ENCODE measurements around the gene RGS3.

Gene RGS3

GRCh38 chr9:113452113-113452605 is 11.4 kb upstream of the RGS3 start:
- Mint-ChIP-seq H3K9me3 (no peaks in the 10 kb centered on the region), H3K36me3 (ENCODE audit: low read depth) (no peaks in the 10 kb centered on the region), H3K27ac (no peak overlapping the region), H3K27me3 (ENCODE audit: low read depth) (no peaks in the 10 kb centered on the region), H3K4me1 (ENCODE audit: low read depth) (peaks cover 9% of the 10 kb centered on the region), H3K4me3 (no peak overlapping the region)
- no peak for DNase-seq (ENCODE audit: low spot score)

DNA sequence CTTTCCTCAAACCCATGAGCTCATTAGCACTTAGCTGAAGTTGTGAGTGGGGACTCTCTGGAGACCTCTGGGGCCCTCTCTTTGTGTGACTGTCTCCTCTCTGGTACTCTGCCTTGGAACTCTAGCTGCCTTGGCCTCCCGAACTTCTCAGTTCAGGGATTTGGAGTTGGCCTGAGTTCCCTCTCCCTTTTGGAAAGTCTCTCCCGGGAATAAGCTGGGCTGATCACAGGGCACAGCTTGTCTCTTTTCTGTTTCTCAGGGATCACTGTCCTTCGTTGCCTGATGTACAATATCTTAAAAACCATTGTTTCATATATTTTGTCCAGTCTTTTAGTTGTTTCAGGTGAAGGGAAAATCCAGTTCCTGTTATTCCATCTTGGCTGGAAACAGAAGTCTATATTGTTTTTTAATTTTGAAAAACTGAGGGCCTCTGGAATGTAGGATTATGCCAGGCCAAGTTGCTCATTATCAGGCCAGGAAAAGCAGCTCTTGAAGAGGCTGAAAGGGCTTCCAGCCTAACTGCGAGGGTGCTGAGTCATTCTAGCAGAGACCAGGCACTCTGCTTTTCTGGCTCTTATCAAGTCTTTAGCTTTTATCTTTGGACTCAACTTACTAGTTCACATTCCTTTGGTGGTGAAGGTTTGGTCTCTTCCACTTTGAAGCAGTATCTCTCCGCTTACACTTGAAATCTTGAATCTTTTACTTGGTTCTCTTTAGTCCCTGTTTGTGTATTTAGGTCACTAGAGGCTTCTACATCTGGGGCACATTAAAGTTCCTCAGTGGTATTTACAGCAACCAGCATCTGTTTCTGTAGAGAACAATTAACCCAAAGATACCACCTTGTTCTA is 8.4 kb upstream of the RGS3 start:
- Mint-ChIP-seq H3K27ac (no peak overlapping the region), H3K9me3 (no peaks in the 10 kb centered on the region), H3K4me3 (no peak overlapping the region), H3K27me3 (ENCODE audit: low read depth) (no peaks in the 10 kb centered on the region), H3K4me1 (ENCODE audit: low read depth) (peaks cover 9% of the 10 kb centered on the region), H3K36me3 (ENCODE audit: low read depth) (no peaks in the 10 kb centered on the region)
- DNase-seq (ENCODE audit: low spot score), result no peak

- Mint-ChIP-seq H3K4me3 (no peak overlapping the region), H3K36me3 (ENCODE audit: low read depth) (no peaks in the 10 kb centered on the region), H3K27ac (no peak overlapping the region), H3K27me3 (ENCODE audit: low read depth) (no peaks in the 10 kb centered on the region), H3K9me3 (no peaks in the 10 kb centered on the region), H3K4me1 (ENCODE audit: low read depth) (peaks cover 9% of the 10 kb centered on the region)
- no peak for DNase-seq (ENCODE audit: low spot score)
These were observed 7.3 kb upstream of the RGS3 start for GRCh38 chr9:113456235-113456634.

GRCh38 chr9:113461285-113461684 is 2.2 kb upstream of the RGS3 start:
- Mint-ChIP-seq H3K36me3 (ENCODE audit: low read depth) (no peaks in the 10 kb centered on the region), H3K27me3 (ENCODE audit: low read depth) (no peaks in the 10 kb centered on the region), H3K9me3 (no peaks in the 10 kb centered on the region), H3K4me1 (ENCODE audit: low read depth) (peaks cover 12% of the 10 kb centered on the region), H3K27ac (no peak overlapping the region), H3K4me3 (no peak overlapping the region)
- no peak for DNase-seq (ENCODE audit: low spot score)

DNA sequence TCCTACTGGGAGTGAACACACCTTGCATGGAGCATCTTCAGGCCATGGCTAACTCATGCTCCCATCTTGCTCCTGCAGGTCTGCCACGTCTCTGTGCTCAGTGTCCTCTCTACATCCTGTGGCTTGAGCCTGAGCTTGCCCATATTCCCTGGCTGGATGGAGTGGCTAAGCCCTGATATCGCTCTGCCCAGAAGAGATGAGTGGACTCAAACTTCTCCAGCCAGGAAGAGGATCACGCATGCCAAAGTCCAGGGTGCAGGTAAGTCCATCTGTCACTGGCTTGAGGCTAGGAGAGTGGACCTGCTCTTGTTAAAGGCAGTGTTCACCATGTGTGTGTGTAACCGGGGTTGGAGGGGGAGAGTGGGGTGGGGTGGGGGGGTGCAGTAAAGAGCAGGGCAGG is 1.6 kb upstream of the RGS3 start:
- Mint-ChIP-seq H3K4me1 (ENCODE audit: low read depth) (peaks cover 13% of the 10 kb centered on the region), H3K4me3 (no peak overlapping the region), H3K36me3 (ENCODE audit: low read depth) (no peaks in the 10 kb centered on the region), H3K9me3 (peaks cover 1% of the 10 kb centered on the region), H3K27me3 (ENCODE audit: low read depth) (no peaks in the 10 kb centered on the region), H3K27ac (no peak overlapping the region)
- DNase-seq (ENCODE audit: low spot score), result no peak

- Mint-ChIP-seq H3K4me1 (ENCODE audit: low read depth) (peaks cover 13% of the 10 kb centered on the region), H3K4me3 (no peak overlapping the region), H3K27ac (no peak overlapping the region), H3K36me3 (ENCODE audit: low read depth) (no peaks in the 10 kb centered on the region), H3K9me3 (peaks cover 10% of the 10 kb centered on the region), H3K27me3 (ENCODE audit: low read depth) (peaks cover under 1% of the 10 kb centered on the region)
- no peak for DNase-seq (ENCODE audit: low spot score)
These were observed 693 bp upstream of the RGS3 start for GRCh38 chr9:113462781-113463286.

- Mint-ChIP-seq H3K27ac (no peak overlapping the region), H3K9me3 (peaks cover 15% of the 10 kb centered on the region), H3K4me3 (no peak overlapping the region), H3K27me3 (ENCODE audit: low read depth) (peaks cover 4% of the 10 kb centered on the region), H3K4me1 (ENCODE audit: low read depth) (peaks cover 13% of the 10 kb centered on the region), H3K36me3 (ENCODE audit: low read depth) (no peaks in the 10 kb centered on the region)
- DNase-seq (ENCODE audit: low spot score), result no peak
These were observed 746 bp downstream of the RGS3 start for GRCh38 chr9:113464286-113464660.

DNA sequence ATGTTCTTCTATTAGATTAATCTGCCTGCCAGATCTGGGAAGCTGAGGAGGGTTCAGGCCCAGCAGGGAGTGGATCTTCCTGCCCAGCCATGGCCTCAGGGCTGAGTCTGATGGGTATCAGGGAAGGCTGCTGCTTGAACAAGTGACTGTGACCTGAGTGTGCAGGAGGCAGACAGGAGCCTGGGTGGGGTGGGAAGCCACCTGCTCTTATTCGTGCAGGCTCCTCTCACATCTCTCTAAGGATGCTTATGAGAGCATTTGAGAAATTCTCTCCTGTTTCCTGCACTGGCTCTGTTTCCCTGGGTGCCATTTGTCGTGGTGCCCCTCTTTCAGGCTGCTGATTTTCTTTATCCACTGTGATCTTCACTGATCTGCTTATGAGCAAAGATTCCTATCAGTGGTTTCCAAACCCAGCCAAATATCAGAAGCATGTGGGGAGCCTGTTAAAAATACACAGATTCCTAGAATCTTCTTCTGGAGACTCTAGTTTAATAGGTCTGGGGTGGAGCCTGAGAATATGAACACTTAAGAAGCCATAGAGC is 2.1 kb downstream of the RGS3 start:
- Mint-ChIP-seq H3K9me3 (peaks cover 15% of the 10 kb centered on the region), H3K27ac (peak overlapping the region; percentile 9), H3K4me3 (no peak overlapping the region), H3K36me3 (ENCODE audit: low read depth) (no peaks in the 10 kb centered on the region), H3K4me1 (ENCODE audit: low read depth) (peaks cover 13% of the 10 kb centered on the region), H3K27me3 (ENCODE audit: low read depth) (peaks cover 4% of the 10 kb centered on the region)
- no peak for DNase-seq (ENCODE audit: low spot score)

- H3K4me3 Mint-ChIP-seq, result no peak overlapping the region
- peaks cover 4% of the 10 kb centered on the region for H3K27me3 Mint-ChIP-seq (ENCODE audit: low read depth)
- DNase-seq (ENCODE audit: low spot score), result no peak
- H3K4me1 Mint-ChIP-seq (ENCODE audit: low read depth), result peaks cover 13% of the 10 kb centered on the region
- H3K36me3 Mint-ChIP-seq (ENCODE audit: low read depth), result no peaks in the 10 kb centered on the region
- H3K27ac Mint-ChIP-seq, result no peak overlapping the region
- peaks cover 15% of the 10 kb centered on the region for H3K9me3 Mint-ChIP-seq
These were observed 3.7 kb downstream of the RGS3 start for GRCh38 chr9:113467183-113467582.

DNA sequence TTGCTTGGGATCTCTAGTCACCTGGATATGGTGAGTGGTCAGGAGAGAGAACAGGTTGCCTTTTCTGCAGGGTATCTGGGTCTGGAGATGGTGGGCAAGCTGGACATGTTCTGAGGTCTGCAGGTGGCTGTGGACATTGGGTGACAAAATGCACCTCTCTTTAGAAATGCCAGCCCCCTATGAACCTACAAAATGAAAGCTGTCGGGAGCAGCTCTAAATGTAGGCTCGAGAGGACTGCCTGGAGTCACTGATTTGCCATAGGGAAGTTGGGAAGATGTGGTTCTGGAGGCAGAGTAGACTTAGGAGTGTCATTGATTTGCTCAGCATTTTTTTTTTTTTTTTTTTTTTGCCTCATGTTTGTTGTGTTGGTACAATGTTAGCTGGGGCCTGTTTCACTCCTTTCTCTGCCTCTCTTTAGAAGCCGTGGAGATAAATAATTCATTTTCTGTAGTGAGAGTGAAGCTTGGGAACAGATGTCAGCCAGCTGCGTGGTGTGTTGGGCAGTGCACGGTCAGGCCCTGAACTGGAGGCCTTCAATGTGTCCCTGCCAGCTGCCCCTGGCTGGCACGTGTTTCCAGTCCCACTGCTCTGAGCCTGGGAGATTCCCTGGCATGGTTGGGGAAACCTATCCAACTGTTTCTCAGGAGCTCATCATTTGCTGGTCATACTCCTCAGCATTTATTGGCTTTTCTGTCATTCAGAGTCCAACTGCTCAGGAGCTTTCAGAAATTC is 5.4 kb downstream of the RGS3 start:
- no peak for DNase-seq (ENCODE audit: low spot score)
- Mint-ChIP-seq H3K36me3 (ENCODE audit: low read depth) (no peaks in the 10 kb centered on the region), H3K4me1 (ENCODE audit: low read depth) (peaks cover 13% of the 10 kb centered on the region), H3K9me3 (peaks cover 15% of the 10 kb centered on the region), H3K27ac (no peak overlapping the region), H3K4me3 (no peak overlapping the region), H3K27me3 (ENCODE audit: low read depth) (peaks cover 7% of the 10 kb centered on the region)

DNA sequence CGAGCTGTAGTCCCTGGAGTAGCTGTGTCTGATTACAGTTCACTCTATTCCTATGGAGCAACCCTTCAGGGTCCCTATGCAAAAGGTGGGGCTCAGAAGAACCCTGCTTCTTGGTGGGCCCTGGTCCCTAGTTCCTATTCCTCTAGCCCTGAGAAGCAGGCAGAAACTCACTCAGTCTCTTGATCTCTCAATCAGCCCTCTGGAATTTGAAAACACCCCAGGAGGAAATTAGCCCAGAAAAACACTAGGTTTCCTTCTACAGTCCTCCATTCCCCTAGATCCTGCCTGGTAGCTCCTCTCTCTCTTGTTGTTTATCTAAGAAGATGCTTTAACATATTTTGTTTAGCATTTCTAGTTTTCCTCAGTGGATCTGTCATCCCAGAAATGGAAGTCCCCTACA is 7.6 kb downstream of the RGS3 start:
- no peak overlapping the region for H3K27ac Mint-ChIP-seq
- no peaks in the 10 kb centered on the region for H3K36me3 Mint-ChIP-seq (ENCODE audit: low read depth)

DNA sequence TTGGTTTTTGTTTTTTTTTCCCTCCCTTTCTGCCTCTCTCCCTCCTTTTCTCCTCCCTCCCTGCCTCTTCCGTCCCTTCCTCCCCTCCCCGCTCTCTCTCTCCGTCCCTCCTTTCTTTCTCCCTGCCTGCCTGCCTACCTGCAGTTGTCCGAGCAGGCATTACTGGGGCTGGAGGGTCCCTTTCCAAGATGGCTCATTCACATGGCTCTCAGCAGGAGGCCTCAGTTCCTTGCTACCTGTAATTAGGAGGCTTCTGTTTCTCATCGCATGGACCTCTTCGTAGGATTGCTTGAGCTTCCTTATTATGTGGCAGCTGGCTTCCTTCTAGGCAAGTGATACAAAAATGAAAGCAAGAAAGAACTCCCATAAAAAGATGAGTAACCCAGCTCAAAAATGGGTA is 8.0 kb downstream of the RGS3 start:
- Mint-ChIP-seq H3K9me3 (peaks cover 15% of the 10 kb centered on the region), H3K27ac (no peak overlapping the region), H3K27me3 (ENCODE audit: low read depth) (peaks cover 7% of the 10 kb centered on the region), H3K4me1 (ENCODE audit: low read depth) (no peaks in the 10 kb centered on the region), H3K36me3 (ENCODE audit: low read depth) (no peaks in the 10 kb centered on the region), H3K4me3 (no peak overlapping the region)
- DNase-seq (ENCODE audit: low spot score), result no peak

More for the DNA sequence above, 7.6 kb downstream of the RGS3 start:
- Mint-ChIP-seq H3K4me1 (ENCODE audit: low read depth) (peaks cover 2% of the 10 kb centered on the region), H3K27me3 (ENCODE audit: low read depth) (peaks cover 7% of the 10 kb centered on the region), H3K4me3 (no peak overlapping the region), H3K9me3 (peaks cover 15% of the 10 kb centered on the region)
- DNase-seq (ENCODE audit: low spot score), result no peak

DNA sequence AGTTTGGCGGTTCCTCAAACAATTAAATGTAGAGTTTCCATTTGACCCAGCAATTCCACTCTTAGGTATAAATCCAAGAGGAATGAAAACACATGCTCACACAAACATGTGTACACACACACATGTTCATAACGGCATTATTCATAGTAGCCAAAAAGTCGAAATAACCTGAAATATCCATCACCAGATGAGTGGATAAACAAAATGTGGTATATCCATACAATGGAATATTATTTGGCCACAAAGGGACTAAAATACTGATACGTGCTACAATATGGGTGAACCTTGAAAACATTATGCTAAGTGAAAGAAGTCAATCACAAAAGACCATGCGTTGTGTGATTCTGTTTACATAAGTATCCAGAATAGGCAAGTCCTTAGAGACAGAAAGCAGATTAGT is 8.7 kb downstream of the RGS3 start:
- H3K36me3 Mint-ChIP-seq (ENCODE audit: low read depth), result no peaks in the 10 kb centered on the region
- no peak for DNase-seq (ENCODE audit: low spot score)
- H3K27me3 Mint-ChIP-seq (ENCODE audit: low read depth), result peaks cover 8% of the 10 kb centered on the region
- H3K4me1 Mint-ChIP-seq (ENCODE audit: low read depth), result no peaks in the 10 kb centered on the region
- no peak overlapping the region for H3K27ac Mint-ChIP-seq
- peaks cover 11% of the 10 kb centered on the region for H3K9me3 Mint-ChIP-seq
- H3K4me3 Mint-ChIP-seq, result no peak overlapping the region

Measured in T-helper 2 cell treated with Interferon-gamma antibody and Interleukin-4, amounts not matched to agents 5 μg/mL and 100 μg/mL, for 36 hours (primary cell).